ENCODE data around the gene GARIN5B. TPM values are rescaled to one million over a fixed set of nuclear protein-coding genes. Genes with fewer than 3 reads are reported as not detected.

Gene GARIN5B
- total RNA-seq, 1 donor from 2014 or later: not detected

- H3K27me3 ChIP-seq (ENCODE audit: low read depth): no peaks in the 10 kb centered on the region
- DNase-seq (no peak), ATAC-seq (no peak)
- TF ChIP-seq CTCF (IDR thresholded peaks at IDR 0.05): no peak
- intact Hi-C loops (cut with DNase I): no loop called here
- H3K36me3 ChIP-seq: no peaks in the 10 kb centered on the region
- H3K27ac ChIP-seq: no peak overlapping the region
- peaks cover 8% of the 10 kb centered on the region for H3K4me1 ChIP-seq
- H3K9me3 ChIP-seq: no peaks in the 10 kb centered on the region
- H3K4me3 ChIP-seq: no peak overlapping the region
These were observed 57.0 kb downstream of the GARIN5B start for GRCh38 chr19:55305983-55306562.

- intact Hi-C loops (cut with DNase I): no loop called here
- Histone ChIP-seq H3K4me1 (peaks cover 8% of the 10 kb centered on the region), H3K27me3 (ENCODE audit: low read depth) (no peaks in the 10 kb centered on the region), H3K9me3 (no peaks in the 10 kb centered on the region), H3K27ac (no peak overlapping the region), H3K36me3 (no peaks in the 10 kb centered on the region), H3K4me3 (no peak overlapping the region)
- no peak for TF ChIP-seq CTCF (IDR thresholded peaks at IDR 0.05)
- ATAC-seq (peak; percentile 28 to 50), DNase-seq (no peak)
These were observed 57.6 kb downstream of the GARIN5B start for GRCh38 chr19:55305491-55305890.

DNA sequence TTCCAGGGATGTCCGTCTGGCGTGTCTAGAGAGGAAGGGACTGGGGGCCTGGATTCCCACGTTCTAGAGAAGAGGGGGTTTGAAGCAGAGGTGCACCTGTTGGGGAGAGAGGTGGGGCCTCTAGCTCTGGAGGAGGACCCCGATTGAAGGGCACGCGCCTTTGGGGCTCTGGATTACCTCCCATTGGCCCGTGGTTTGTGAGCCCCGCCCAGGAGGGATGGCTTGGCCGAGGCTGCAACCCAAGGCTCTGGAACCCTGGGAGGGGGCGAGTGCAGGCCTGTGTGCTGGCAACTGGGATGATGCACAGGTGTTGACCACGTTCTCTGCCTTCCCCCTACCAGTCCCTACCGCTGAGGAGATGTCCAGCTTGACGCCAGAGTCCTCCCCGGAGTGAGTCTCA is 58.1 kb downstream of the GARIN5B start:
- H3K4me3 ChIP-seq: no peak overlapping the region
- H3K36me3 ChIP-seq: no peaks in the 10 kb centered on the region
- no peaks in the 10 kb centered on the region for H3K9me3 ChIP-seq
- no peak for ATAC-seq
- TF ChIP-seq CTCF (IDR thresholded peaks at IDR 0.05): no peak
- intact Hi-C loops (cut with DNase I): no loop called here
- H3K27ac ChIP-seq: no peak overlapping the region
- peaks cover 8% of the 10 kb centered on the region for H3K4me1 ChIP-seq
- DNase-seq: no peak
- H3K27me3 ChIP-seq (ENCODE audit: low read depth): no peaks in the 10 kb centered on the region

Other genes starting within 250 kb of the GARIN5B start
- 103 TPM for gene PPP1R12C, start 245.6 kb downstream of the GARIN5B start, total RNA-seq
- gene TNNT1, start 214.1 kb downstream of the GARIN5B start, total RNA-seq: not detected
- gene TNNI3, start 205.5 kb downstream of the GARIN5B start, total RNA-seq: 2.3 TPM
- gene DNAAF3, start 196.6 kb downstream of the GARIN5B start, total RNA-seq: 12.8 TPM
- not detected for gene SYT5, start 183.0 kb downstream of the GARIN5B start, total RNA-seq
- gene PTPRH, start 153.8 kb downstream of the GARIN5B start, total RNA-seq: 0.30 TPM
- gene TMEM86B, start 134.5 kb downstream of the GARIN5B start, total RNA-seq: 4.8 TPM
- 69.1 TPM for gene PPP6R1, start 104.2 kb downstream of the GARIN5B start, total RNA-seq
- gene HSPBP1, start 83.2 kb downstream of the GARIN5B start, total RNA-seq: 23.9 TPM
- 1.0 TPM for gene BRSK1, start 79.3 kb downstream of the GARIN5B start, total RNA-seq
- 45.5 TPM for gene TMEM150B, start 37.9 kb downstream of the GARIN5B start, total RNA-seq
- gene KMT5C, start 23.4 kb downstream of the GARIN5B start, total RNA-seq: 14.7 TPM
- gene COX6B2, start 8.5 kb downstream of the GARIN5B start, total RNA-seq: not detected
- gene IL11, start 7.2 kb upstream of the GARIN5B start, total RNA-seq: not detected
- 16.2 TPM for gene TMEM190, start 13.6 kb upstream of the GARIN5B start, total RNA-seq
- gene TMEM238, start 21.0 kb upstream of the GARIN5B start, total RNA-seq: 16.4 TPM
- gene RPL28, start 22.7 kb upstream of the GARIN5B start, total RNA-seq: 1,501 TPM
- 18.6 TPM for gene UBE2S, start 44.5 kb upstream of the GARIN5B start, total RNA-seq
- gene SHISA7, start 80.0 kb upstream of the GARIN5B start, total RNA-seq: not detected
- gene ISOC2, start 98.4 kb upstream of the GARIN5B start, total RNA-seq: 28.6 TPM
- gene C19orf85, start 101.5 kb upstream of the GARIN5B start, total RNA-seq: not detected
- gene ZNF628, start 113.4 kb upstream of the GARIN5B start, total RNA-seq: 7.1 TPM
- 16.6 TPM for gene NAT14, start 121.9 kb upstream of the GARIN5B start, total RNA-seq
- gene SSC5D, start 125.2 kb upstream of the GARIN5B start, total RNA-seq: 4.7 TPM
- gene SBK2, start 173.9 kb upstream of the GARIN5B start, total RNA-seq: not detected
- 0.80 TPM for gene SBK3, start 182.3 kb upstream of the GARIN5B start, total RNA-seq
- 12.7 TPM for gene ZNF579, start 217.6 kb upstream of the GARIN5B start, total RNA-seq
- gene FIZ1, start 236.3 kb upstream of the GARIN5B start, total RNA-seq: 14.3 TPM
- gene ZNF524, start 237.0 kb upstream of the GARIN5B start, total RNA-seq: 33.4 TPM
- 16.5 TPM for gene ZNF865, start 242.4 kb upstream of the GARIN5B start, total RNA-seq

Measured in lower lobe of right lung (tissue), 2 donors.